Spleen (tissue), 7 donors: Measurements from ENCODE around the gene MUCL3.

Experiments used
- CTCF ChIP-seq, 11 experiments: fragments of 200-600 bp in 7 of 11; fragments of 450-650 bp in 4 of 11; sonication (generic) in 4 of 11; IDR thresholded peaks in 8 of 11; conservative IDR thresholded peaks in 3 of 11; 1 replicate in 7 of 11; 2 replicates in 4 of 11; pipeline versions ENCODE4 v1.4.0 to v1.8.0; 2016 to 2021; ENCODE audit warnings: antibody characterized with exemption in 11 of 11, inconsistent platforms in 4 of 11, mild to moderate bottlenecking in 1 of 11
- POLR2A ChIP-seq, 3 donors: fragments of 450-650 bp; IDR thresholded peaks; one replicate each; pipeline ENCODE4 v1.5.1; 2017; ENCODE audit warnings: antibody characterized with exemption in 3 of 3, mild to moderate bottlenecking in 1 of 3
- POLR2AphosphoS5 ChIP-seq, 3 donors: sonication (generic); formaldehyde crosslinking; IDR thresholded peaks; one replicate each; pipeline ENCODE4 v1.5.1; 2017; ENCODE audit warnings: antibody characterized with exemption in 3 of 3
- donor health status: DM: no; HTN: no; CAD: no; lungs with moderate emphysema.
- donor health status: DM: no; HTN: no; CAD: no.
- donor health status: DM: no; HTN: no; CAD: no.

- TF ChIP-seq CTCF (IDR thresholded peaks at IDR 0.05 in 8 of 11, conservative IDR thresholded peaks at IDR 0.05 in 3 of 11) (no peak), POLR2AphosphoS5 (IDR thresholded peaks at IDR 0.05) (no peak), POLR2A (IDR thresholded peaks at IDR 0.05) (no peak)
Observed at GRCh38 chr6:30895343-30895742, 45.4 kb upstream of the MUCL3 start.
